ENCODE results near the gene ATP6V1G1.

GRCh38 chr9:114546851-114547250 is 40.7 kb upstream of the ATP6V1G1 start:
- TF ChIP-seq CTCF (IDR thresholded peaks at IDR 0.05; ENCODE audit: poor library complexity) (no peak), EZH2 (IDR thresholded peaks at IDR 0.05; ENCODE audit: borderline replicate concordance) (no peak), EZH2phosphoT487 (IDR thresholded peaks at IDR 0.05; ENCODE audit: low read depth, severe bottlenecking, unreplicated experiment) (no peak)

All from hepatocyte (in vitro differentiated cells).